ENCODE measurements around the gene ZSCAN31. TPM values are rescaled to one million over a fixed set of nuclear protein-coding genes. Genes with fewer than 3 reads are reported as not detected.

The ZSCAN31 gene
- total and polyA plus RNA-seq, 10 of the 15 experiments (the other 5 are each of a cell fraction or from before 2014, with no cell fraction given) = 1.6 to 5.2 (median 2.9) TPM

DNA sequence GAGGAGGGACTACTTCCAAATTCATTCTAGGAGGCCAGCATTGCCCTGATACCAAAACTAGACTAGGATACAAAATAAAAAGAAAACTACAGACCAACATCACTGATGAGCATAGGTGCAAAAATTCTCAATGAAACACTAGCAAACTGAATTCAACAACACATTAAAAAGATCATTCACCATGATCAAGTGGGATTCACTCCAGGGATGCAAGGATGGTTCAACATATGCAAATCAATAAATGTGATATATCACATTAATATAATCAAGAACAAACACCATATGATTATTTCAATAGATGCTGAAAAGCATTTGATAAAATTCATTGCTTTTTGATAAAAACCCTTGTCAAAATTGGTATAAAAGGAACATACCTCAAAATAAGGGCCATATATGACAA is 44.4 kb downstream of the ZSCAN31 start:
- no peak for DNase-seq (ENCODE audit: low read depth, low spot score)
- Histone ChIP-seq H4K20me1 (ENCODE audit: control insufficient read depth, insufficient read depth) (no peaks in the 10 kb centered on the region), H3K9me3 (replicated peaks; ENCODE audit: control insufficient read depth, insufficient read depth, low read length) (no peaks in the 10 kb centered on the region; the same call in 2 of the 3 replicates), H3K4me1 (ENCODE audit: control insufficient read depth, insufficient read depth, low read length) (no peaks in the 10 kb centered on the region), H3K27me3 (replicated peaks in 1 of 2; ENCODE audit: control insufficient read depth in 2 of 2, insufficient read depth in 2 of 2, low read length in 1 of 2) (no peaks in the 10 kb centered on the region), H3K36me3 (ENCODE audit: control insufficient read depth in 2 of 2, insufficient read depth in 2 of 2, low read length in 1 of 2) (no peaks in the 10 kb centered on the region), H3K4me2 (ENCODE audit: control insufficient read depth, insufficient read depth) (no peak overlapping the region), H2AFZ (ENCODE audit: control insufficient read depth, low read depth, low read length) (no peak overlapping the region), H3K4me3 (no peak overlapping the region), H3K9ac (ENCODE audit: control insufficient read depth, insufficient read depth, low read length) (no peak overlapping the region), H3K79me2 (ENCODE audit: control insufficient read depth, insufficient read depth, low read length) (no peaks in the 10 kb centered on the region), H3K27ac (ENCODE audit: control insufficient read depth, insufficient read depth) (no peak overlapping the region)
- FAIRE-seq = no peak
- RAD21 ChIA-PET (ENCODE audit: unreplicated experiment) = interaction anchor here (0.7 kb wide), 1 partner anchor 139 kb away, joined by 3 read pairs; no protein-coding TSS in a partner anchor
- no peak for TF ChIP-seq ETV6 (conservative IDR thresholded peaks at IDR 0.05 in 1 of 2, IDR thresholded peaks at IDR 0.05 in 1 of 2; ENCODE audit: borderline replicate concordance in 1 of 2, low read depth in 1 of 2)
- intact Hi-C loops (cut with micrococcal nuclease; ENCODE audit: unreplicated experiment) = no loop called here
- CTCF ChIA-PET = no interaction called here
- in situ Hi-C loops (cut with MboI) = no loop called here
- POLR2A ChIA-PET = no interaction called here
- SMC1A ChIA-PET (ENCODE audit: uncharacterized antibody, unreplicated experiment) = no interaction called here
- no TSS peak for BruUV-seq (replicated peaks)
- no peak for ATAC-seq

DNA sequence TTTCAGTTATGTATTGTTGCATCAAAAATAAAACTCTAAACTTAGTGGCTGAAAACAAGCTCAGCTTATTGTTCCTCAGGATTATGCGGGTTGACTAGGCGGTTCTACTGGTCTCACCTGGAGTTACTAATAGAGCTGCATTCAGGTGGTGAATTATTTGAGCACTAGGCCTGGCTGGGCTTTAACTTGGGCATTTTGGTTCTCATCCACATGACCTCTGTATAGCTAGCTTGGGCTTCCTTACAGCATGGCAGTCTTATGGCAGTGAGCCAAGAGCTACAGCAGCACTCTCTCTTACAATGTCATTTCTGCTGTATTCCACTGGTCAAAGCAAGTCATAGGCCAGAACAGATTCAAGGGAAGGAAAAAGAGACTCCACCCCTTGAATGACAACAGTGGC is 53.0 kb downstream of the ZSCAN31 start:
- DNase-seq (ENCODE audit: low read depth, low spot score) (no peak), ATAC-seq (no peak), FAIRE-seq (no peak)
- SMC1A ChIA-PET (ENCODE audit: uncharacterized antibody, unreplicated experiment) = interaction anchor here (0.7 kb wide), 1 partner anchor 10 kb away, joined by 3 read pairs; no protein-coding TSS in a partner anchor
- H3K9ac ChIP-seq (ENCODE audit: control insufficient read depth, insufficient read depth, low read length) = no peak overlapping the region
- no peaks in the 10 kb centered on the region for H3K27me3 ChIP-seq (replicated peaks in 1 of 2; ENCODE audit: control insufficient read depth in 2 of 2, insufficient read depth in 2 of 2, low read length in 1 of 2)
- no peaks in the 10 kb centered on the region for H3K4me1 ChIP-seq (ENCODE audit: control insufficient read depth, insufficient read depth, low read length)
- peak; percentile 84 for TF ChIP-seq YY1 (IDR thresholded peaks at IDR 0.05; ENCODE audit: low read depth, low read length)
- TF ChIP-seq, protein P1, sequence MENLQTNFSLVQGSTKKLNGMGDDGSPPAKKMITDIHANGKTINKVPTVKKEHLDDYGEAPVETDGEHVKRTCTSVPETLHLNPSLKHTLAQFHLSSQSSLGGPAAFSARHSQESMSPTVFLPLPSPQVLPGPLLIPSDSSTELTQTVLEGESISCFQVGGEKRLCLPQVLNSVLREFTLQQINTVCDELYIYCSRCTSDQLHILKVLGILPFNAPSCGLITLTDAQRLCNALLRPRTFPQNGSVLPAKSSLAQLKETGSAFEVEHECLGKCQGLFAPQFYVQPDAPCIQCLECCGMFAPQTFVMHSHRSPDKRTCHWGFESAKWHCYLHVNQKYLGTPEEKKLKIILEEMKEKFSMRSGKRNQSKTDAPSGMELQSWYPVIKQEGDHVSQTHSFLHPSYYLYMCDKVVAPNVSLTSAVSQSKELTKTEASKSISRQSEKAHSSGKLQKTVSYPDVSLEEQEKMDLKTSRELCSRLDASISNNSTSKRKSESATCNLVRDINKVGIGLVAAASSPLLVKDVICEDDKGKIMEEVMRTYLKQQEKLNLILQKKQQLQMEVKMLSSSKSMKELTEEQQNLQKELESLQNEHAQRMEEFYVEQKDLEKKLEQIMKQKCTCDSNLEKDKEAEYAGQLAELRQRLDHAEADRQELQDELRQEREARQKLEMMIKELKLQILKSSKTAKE (IDR thresholded peaks at IDR 0.05; ENCODE audit: low read depth, poor library complexity, severe bottlenecking) = no peak
- POLR2A ChIA-PET = interaction anchor here (0.6 to 1.3 kb wide), 3 partner anchors 54 to 92 kb away, joined by 3 to 7 read pairs (median 3); no protein-coding TSS in a partner anchor
- H3K79me2 ChIP-seq (ENCODE audit: control insufficient read depth, insufficient read depth, low read length) = no peaks in the 10 kb centered on the region
- CTCF ChIA-PET = interaction anchor here (0.6 to 1.4 kb wide), 6 partner anchors 8 to 101 kb away, joined by 3 to 5 read pairs (median 3); no protein-coding TSS in a partner anchor
- WGBS (ENCODE audit: insufficient coverage, insufficient replicate concordance, low lambda C conversion rate, missing lambda C conversion rate) = 97% methylated on average over 2 of the region's 2 CpGs
- no peak overlapping the region for H3K4me2 ChIP-seq (ENCODE audit: control insufficient read depth, insufficient read depth)
- no peaks in the 10 kb centered on the region; a peak in 1 of 4 replicates for H3K36me3 ChIP-seq (ENCODE audit: control insufficient read depth in 2 of 2, insufficient read depth in 2 of 2, low read length in 1 of 2)
- no peak overlapping the region for H3K4me3 ChIP-seq
- RAD21 ChIA-PET (ENCODE audit: unreplicated experiment) = interaction anchor here (1.0 to 1.7 kb wide), 2 partner anchors 16 to 55 kb away, joined by 3 to 4 read pairs; partner anchors contain the start of gene ZSCAN26
- no peak overlapping the region for H2AFZ ChIP-seq (ENCODE audit: control insufficient read depth, low read depth, low read length)
- no peaks in the 10 kb centered on the region for H4K20me1 ChIP-seq (ENCODE audit: control insufficient read depth, insufficient read depth)
- intact Hi-C loops (cut with micrococcal nuclease; ENCODE audit: unreplicated experiment) (loop anchor here (5.0 kb wide), 1 partner anchor 64 kb away; the partner anchor contains the start of gene ZKSCAN3), in situ Hi-C loops (cut with MboI) (no loop called here)
- H3K9me3 ChIP-seq (replicated peaks; ENCODE audit: control insufficient read depth, insufficient read depth, low read length) = peaks cover 1% of the 10 kb centered on the region; the same call in 1 of the 3 replicates
- no TSS peak for BruUV-seq (replicated peaks)
- no peak overlapping the region for H3K27ac ChIP-seq (ENCODE audit: control insufficient read depth, insufficient read depth)

Measured in GM12878 (cell line).